ENCODE measurements around the gene ZFHX3. TPM values are rescaled to one million over a fixed set of nuclear protein-coding genes. Genes with fewer than 3 reads are reported as not detected.

The ZFHX3 gene
- total RNA-seq, 1 experiment from 2014 or later: 1.5 TPM

DNA sequence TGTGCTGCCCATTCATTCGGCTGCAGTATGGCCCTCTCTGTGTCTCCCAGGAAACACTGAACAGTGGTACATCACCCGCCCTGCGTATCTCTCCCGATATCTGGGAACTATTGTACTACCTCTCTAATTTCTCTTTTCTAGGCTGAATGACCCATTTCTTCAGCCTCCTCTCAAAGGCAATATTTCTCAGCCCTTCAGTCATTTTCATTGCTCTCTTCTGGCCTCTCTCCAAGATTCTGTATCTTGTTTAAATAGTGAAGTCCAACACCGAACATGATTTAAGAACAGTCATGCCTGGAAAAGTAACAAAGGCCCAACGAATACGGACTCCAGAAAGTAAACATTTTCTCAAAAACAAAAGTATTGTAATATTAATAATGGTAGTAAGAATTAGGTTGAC, 220.1 kb downstream of the ZFHX3 start:
- no peaks in the 10 kb centered on the region for H3K9me3 ChIP-seq (ENCODE audit: control insufficient read depth, low read depth, low read length)
- H2BK20ac ChIP-seq (ENCODE audit: low read depth, low read length, poor library complexity, severe bottlenecking): no peak overlapping the region
- no peak overlapping the region for H2BK5ac ChIP-seq (ENCODE audit: insufficient read length, low read length)
- no peak overlapping the region for H3K56ac ChIP-seq (ENCODE audit: insufficient read length, low read depth, low read length)
- no peak overlapping the region for H3K18ac ChIP-seq (ENCODE audit: insufficient read length, low read depth, low read length)
- Mint-ChIP-seq H3K4me1 (peaks cover 0 to 8% of the 10 kb centered on the region in 2 experiments; a peak in 2 of 4 replicates), H3K36me3 (ENCODE audit: insufficient read depth in 1 of 3, low read depth in 3 of 3) (no peaks in the 10 kb centered on the region), H3K4me3 (no peak overlapping the region), H3K27me3 (ENCODE audit: low read depth) (no peaks in the 10 kb centered on the region; the same call in 1 of the 2 replicates), H3K9me3 (no peaks in the 10 kb centered on the region), H3K27ac (no peak overlapping the region; a peak in 1 of 7 replicates)
- no peak overlapping the region for H2BK120ac ChIP-seq (ENCODE audit: low read depth, low read length, poor library complexity, severe bottlenecking)
- H4K8ac ChIP-seq (replicated peaks; ENCODE audit: insufficient read length, low read depth, low read length): no peak overlapping the region
- no peak overlapping the region for H2BK12ac ChIP-seq (ENCODE audit: insufficient read length, low read depth, low read length)
- no peak overlapping the region for H4K91ac ChIP-seq (ENCODE audit: insufficient read length, low read depth, low read length)
- no peak overlapping the region for H3K27ac ChIP-seq (ENCODE audit: insufficient read length, low read depth, low read length)
- no peaks in the 10 kb centered on the region for H4K20me1 ChIP-seq (ENCODE audit: control insufficient read depth, insufficient read depth, insufficient read length)
- H3K23ac ChIP-seq (ENCODE audit: insufficient read length, low read depth, low read length): no peak overlapping the region
- H3K79me1 ChIP-seq (ENCODE audit: insufficient read depth, low read depth, low read length, poor library complexity, severe bottlenecking): no peaks in the 10 kb centered on the region
- no peak overlapping the region for H2AFZ ChIP-seq (ENCODE audit: low read length)
- H3T11ph ChIP-seq (ENCODE audit: low read length): no peak overlapping the region
- no peak overlapping the region for H3K4me2 ChIP-seq (ENCODE audit: insufficient read depth, insufficient read length, low read length)
- H3K4me1 ChIP-seq (ENCODE audit: insufficient read depth, low read length): no peaks in the 10 kb centered on the region
- TF ChIP-seq, protein P1, sequence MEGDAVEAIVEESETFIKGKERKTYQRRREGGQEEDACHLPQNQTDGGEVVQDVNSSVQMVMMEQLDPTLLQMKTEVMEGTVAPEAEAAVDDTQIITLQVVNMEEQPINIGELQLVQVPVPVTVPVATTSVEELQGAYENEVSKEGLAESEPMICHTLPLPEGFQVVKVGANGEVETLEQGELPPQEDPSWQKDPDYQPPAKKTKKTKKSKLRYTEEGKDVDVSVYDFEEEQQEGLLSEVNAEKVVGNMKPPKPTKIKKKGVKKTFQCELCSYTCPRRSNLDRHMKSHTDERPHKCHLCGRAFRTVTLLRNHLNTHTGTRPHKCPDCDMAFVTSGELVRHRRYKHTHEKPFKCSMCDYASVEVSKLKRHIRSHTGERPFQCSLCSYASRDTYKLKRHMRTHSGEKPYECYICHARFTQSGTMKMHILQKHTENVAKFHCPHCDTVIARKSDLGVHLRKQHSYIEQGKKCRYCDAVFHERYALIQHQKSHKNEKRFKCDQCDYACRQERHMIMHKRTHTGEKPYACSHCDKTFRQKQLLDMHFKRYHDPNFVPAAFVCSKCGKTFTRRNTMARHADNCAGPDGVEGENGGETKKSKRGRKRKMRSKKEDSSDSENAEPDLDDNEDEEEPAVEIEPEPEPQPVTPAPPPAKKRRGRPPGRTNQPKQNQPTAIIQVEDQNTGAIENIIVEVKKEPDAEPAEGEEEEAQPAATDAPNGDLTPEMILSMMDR (conservative IDR thresholded peaks at IDR 0.05): no peak
- H3K27me3 ChIP-seq (ENCODE audit: insufficient read depth, low read length): no peaks in the 10 kb centered on the region
- H3K23me2 ChIP-seq (ENCODE audit: insufficient read length, low read depth, low read length, poor library complexity, severe bottlenecking): no peaks in the 10 kb centered on the region
- H4K5ac ChIP-seq (ENCODE audit: insufficient read length, low read depth, low read length): no peak overlapping the region
- no peaks in the 10 kb centered on the region for H3K79me2 ChIP-seq (ENCODE audit: insufficient read depth, low read length)
- H3K4ac ChIP-seq (ENCODE audit: low read depth, low read length): no peak overlapping the region
- no peak overlapping the region for H2AK5ac ChIP-seq (ENCODE audit: insufficient read length, low read length)
- WGBS (ENCODE audit: extremely low coverage, insufficient read length, low lambda C conversion rate): no CpG with 5 or more reads among the region's 7 CpGs
- no peak overlapping the region for H2BK15ac ChIP-seq (ENCODE audit: low read depth, low read length)
- H3K14ac ChIP-seq (ENCODE audit: insufficient read depth, low read length): no peak overlapping the region
- DNase-seq: no peak
- H3K9ac ChIP-seq (ENCODE audit: extremely low read depth, insufficient read length, low read length): no peak overlapping the region

All from H9 (cell line).